ENCODE results near the gene PTPRQ.

DNA sequence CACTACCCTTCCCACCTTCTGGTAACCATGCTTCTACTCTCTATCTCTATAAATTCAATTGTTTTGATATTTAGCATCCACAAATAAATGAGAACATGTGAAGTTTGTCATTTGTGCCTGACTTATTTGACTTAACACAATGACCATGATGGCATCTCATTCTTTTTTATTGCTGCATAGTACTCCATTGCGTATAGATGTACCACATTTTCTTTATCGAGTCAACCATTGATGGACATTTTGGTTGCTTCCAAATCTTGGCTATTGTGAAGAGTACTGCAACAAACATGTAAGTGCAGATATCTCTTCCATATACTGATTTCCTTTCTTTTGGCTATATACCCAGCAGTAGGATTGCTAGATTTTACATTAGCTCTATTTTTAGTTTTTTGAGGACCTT is 73.6 kb downstream of the PTPRQ start:
- TF ChIP-seq POLR2A (IDR thresholded peaks at IDR 0.05; ENCODE audit: low read length) (no peak), GATA1 (IDR thresholded peaks at IDR 0.05; ENCODE audit: low read depth, low read length) (no peak)
